Sigmoid colon (tissue), 7 donors: ENCODE data around the gene CACNA2D3. TPM values are rescaled to one million over a fixed set of nuclear protein-coding genes. Genes with fewer than 3 reads are reported as not detected.

Source experiments
- DNase-seq: peaks from one replicate; pipeline ENCODE4 v3.0.0-alpha.2; 2019
- H3K27ac ChIP-seq, 4 donors: fragments of 200-600 bp; sonication (generic); one replicate each; pipeline ENCODE4 v1.5.1; 2016 to 2019; ENCODE audit warnings: mild to moderate bottlenecking in 1 of 4
- H3K27me3 ChIP-seq, 3 donors: fragments of 200-600 bp; sonication (generic); one replicate each; pipeline ENCODE4 v1.5.1; 2019; ENCODE audit warnings: mild to moderate bottlenecking in 1 of 3
- H3K36me3 ChIP-seq, 4 donors: fragments of 200-600 bp; sonication (generic); one replicate each; pipeline ENCODE4 v1.5.1; 2016 to 2019
- H3K4me1 ChIP-seq, 4 donors: fragments of 200-600 bp; sonication (generic); one replicate each; pipeline ENCODE4 v1.5.1; 2017 to 2019
- H3K4me3 ChIP-seq, 4 donors: fragments of 200-600 bp; sonication (generic); one replicate each; pipeline ENCODE4 v1.5.1; 2017 to 2019; ENCODE audit warnings: mild to moderate bottlenecking in 2 of 4, moderate library complexity in 1 of 4
- H3K9me3 ChIP-seq, 4 donors: fragments of 200-600 bp in 3 of 4; sonication (generic) in 3 of 4; one replicate each; pipeline versions ENCODE4 v1.5.1 to v1.6.1; 2013 to 2019
- EP300 ChIP-seq, 4 donors: sonication (generic); formaldehyde crosslinking; IDR thresholded peaks; one replicate each; pipeline ENCODE4 v1.6.1; 2017; ENCODE audit warnings: antibody characterized with exemption in 4 of 4
- POLR2A ChIP-seq, 2 donors: fragments of 450-650 bp; IDR thresholded peaks; one replicate each; pipeline ENCODE4 v1.6.1; 2016; ENCODE audit warnings: antibody characterized with exemption in 2 of 2, mild to moderate bottlenecking in 2 of 2, moderate library complexity in 2 of 2
- POLR2AphosphoS5 ChIP-seq, 4 donors: sonication (generic); formaldehyde crosslinking; IDR thresholded peaks; one replicate each; pipeline ENCODE4 v1.6.1; 2017; ENCODE audit warnings: antibody characterized with exemption in 4 of 4
- WGBS, 2 donors: extraction: QIAGEN DNeasy Blood & Tissue Kit; methylation state at CpG; one replicate each; pipeline ENCODE4 v1.1.7; 2013; 5-methylcytosine and 5-hydroxymethylcytosine counted together
- intact Hi-C: fragments of 100-400 bp; cut with DNase I; formaldehyde crosslinking; loops from one replicate; pipeline ENCODE4 v1.15.1; 2023
- polyA plus RNA-seq, 3 donors: library from polyadenylated mRNA; stranded (reverse); fragments of 200-250 nt; gene quantifications; one replicate each; pipeline ENCODE4 v1.2.3, GENCODE V29; 2013
- total RNA-seq, 4 donors: library from RNA; depleted of rRNA; stranded (reverse); fragments of >200 nt; gene quantifications; one replicate each; pipeline ENCODE4 v1.1.0, GENCODE V29; 2016
- TF ChIP-seq, protein P1 (sequence below), 4 experiments: fragments of 450-650 bp in 3 of 4; fragments of 200-600 bp in 1 of 4; IDR thresholded peaks; one replicate each; pipeline ENCODE4 v1.5.1; 2016 to 2019; ENCODE audit warnings: antibody characterized with exemption in 4 of 4, mild to moderate bottlenecking in 3 of 4, moderate library complexity in 2 of 4
- donor health status: healthy with polysubstance abuse.
- donor health status: Bipolar disorder and iron deficiency.
- donor health status: healthy.

CACNA2D3 gene
- total and polyA plus RNA-seq, 7 donors, result 0.32 to 10.2 (median 4.8) TPM; not detected in 1

DNA sequence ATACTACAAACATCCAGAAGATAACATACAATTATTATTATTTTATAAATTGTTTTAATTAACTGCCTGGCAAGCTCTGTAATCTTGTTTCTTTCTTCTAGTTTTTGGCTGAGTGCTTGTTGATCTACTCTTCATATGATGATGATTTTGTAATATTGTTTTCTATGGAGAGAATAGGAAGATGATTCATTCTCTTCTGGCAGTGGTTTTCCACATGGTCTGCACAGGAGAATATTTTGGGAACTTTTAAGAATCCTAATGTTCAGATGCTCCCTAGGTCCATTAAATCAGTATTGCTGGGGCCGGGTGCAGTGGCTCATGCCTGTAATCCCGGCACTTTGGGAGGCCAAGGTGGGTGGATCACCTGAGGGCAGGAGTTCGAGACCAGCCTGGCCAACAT is 37.6 kb downstream of the CACNA2D3 start:
- H3K27ac ChIP-seq, result no peak overlapping the region
- peaks cover 0 to 15% (median 10%) of the 10 kb centered on the region in 4 donors for H3K4me1 ChIP-seq
- TF ChIP-seq, protein P1, sequence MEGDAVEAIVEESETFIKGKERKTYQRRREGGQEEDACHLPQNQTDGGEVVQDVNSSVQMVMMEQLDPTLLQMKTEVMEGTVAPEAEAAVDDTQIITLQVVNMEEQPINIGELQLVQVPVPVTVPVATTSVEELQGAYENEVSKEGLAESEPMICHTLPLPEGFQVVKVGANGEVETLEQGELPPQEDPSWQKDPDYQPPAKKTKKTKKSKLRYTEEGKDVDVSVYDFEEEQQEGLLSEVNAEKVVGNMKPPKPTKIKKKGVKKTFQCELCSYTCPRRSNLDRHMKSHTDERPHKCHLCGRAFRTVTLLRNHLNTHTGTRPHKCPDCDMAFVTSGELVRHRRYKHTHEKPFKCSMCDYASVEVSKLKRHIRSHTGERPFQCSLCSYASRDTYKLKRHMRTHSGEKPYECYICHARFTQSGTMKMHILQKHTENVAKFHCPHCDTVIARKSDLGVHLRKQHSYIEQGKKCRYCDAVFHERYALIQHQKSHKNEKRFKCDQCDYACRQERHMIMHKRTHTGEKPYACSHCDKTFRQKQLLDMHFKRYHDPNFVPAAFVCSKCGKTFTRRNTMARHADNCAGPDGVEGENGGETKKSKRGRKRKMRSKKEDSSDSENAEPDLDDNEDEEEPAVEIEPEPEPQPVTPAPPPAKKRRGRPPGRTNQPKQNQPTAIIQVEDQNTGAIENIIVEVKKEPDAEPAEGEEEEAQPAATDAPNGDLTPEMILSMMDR (IDR thresholded peaks at IDR 0.05), result no peak
- no peak for TF ChIP-seq EP300 (IDR thresholded peaks at IDR 0.05)
- no peak for TF ChIP-seq POLR2A (IDR thresholded peaks at IDR 0.05)
- TF ChIP-seq POLR2AphosphoS5 (IDR thresholded peaks at IDR 0.05), result no peak
- WGBS, 2 donors, result 59 to 82% methylated on average over 3 of the region's 3 CpGs
- H3K27me3 ChIP-seq, result no peaks in the 10 kb centered on the region
- H3K36me3 ChIP-seq, result no peaks in the 10 kb centered on the region
- intact Hi-C loops, result no loop called here
- no peaks in the 10 kb centered on the region for H3K9me3 ChIP-seq
- H3K4me3 ChIP-seq, result no peak overlapping the region
- DNase-seq, result no peak

- no peak overlapping the region for H3K27ac ChIP-seq
- H3K4me1 ChIP-seq, result peaks cover 0 to 8% (median 6%) of the 10 kb centered on the region in 4 donors
- intact Hi-C loops, result no loop called here
- DNase-seq, result no peak
- no peaks in the 10 kb centered on the region for H3K27me3 ChIP-seq
- 84 to 91% methylated on average over 9 of the region's 9 CpGs for WGBS, 2 donors
- H3K4me3 ChIP-seq, result no peak overlapping the region
- TF ChIP-seq POLR2A (IDR thresholded peaks at IDR 0.05) (no peak), EP300 (IDR thresholded peaks at IDR 0.05) (no peak), POLR2AphosphoS5 (IDR thresholded peaks at IDR 0.05) (no peak)
- TF ChIP-seq, protein P1 (IDR thresholded peaks at IDR 0.05), result no peak
- H3K9me3 ChIP-seq, result no peaks in the 10 kb centered on the region
- H3K36me3 ChIP-seq, result no peaks in the 10 kb centered on the region
Measured at GRCh38 chr3:54163441-54163840, 41.1 kb downstream of the CACNA2D3 start.

DNA sequence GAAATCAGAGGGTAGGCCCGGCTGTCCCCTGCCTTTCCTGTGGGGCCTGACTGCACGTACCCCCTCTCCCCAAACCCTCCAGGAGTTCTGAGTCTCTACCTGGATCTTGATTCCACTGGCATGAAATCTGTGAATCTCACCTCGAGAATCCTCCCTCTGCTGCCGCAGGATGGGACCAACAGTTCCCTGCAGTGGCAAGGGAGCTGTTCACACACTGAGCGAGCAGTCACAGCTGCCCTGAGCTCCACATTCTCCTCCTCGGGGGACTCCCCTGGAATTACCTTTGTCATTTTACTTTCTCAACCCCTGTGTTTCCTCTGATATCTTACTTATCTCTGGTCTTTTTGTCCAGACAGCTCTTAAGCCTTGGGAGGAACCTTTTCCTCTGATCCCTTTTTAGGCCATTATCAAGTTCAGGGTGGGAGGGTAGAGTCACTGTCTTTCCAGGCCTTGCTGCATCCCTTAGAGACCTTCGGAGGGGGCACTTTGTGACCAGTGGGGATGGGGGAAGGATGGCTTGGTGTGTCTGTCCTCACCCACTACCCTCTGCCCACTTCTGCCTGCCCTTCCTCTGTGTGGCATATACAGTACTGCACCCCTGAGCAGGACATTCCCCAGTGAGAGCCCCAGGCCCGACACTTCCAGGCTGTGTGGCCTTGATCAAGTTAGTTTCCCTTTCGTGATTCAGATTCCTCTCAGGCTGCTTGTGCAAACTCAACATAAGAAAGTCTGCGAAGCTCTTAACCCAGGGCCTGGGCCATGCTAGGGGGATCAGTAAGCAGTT is 42.0 kb downstream of the CACNA2D3 start:
- TF ChIP-seq, protein P1 (IDR thresholded peaks at IDR 0.05), result no peak
- no peak for TF ChIP-seq EP300 (IDR thresholded peaks at IDR 0.05)
- no peak for TF ChIP-seq POLR2A (IDR thresholded peaks at IDR 0.05)
- no peak for TF ChIP-seq POLR2AphosphoS5 (IDR thresholded peaks at IDR 0.05)
- intact Hi-C loops, result no loop called here
- Histone ChIP-seq H3K4me3 (no peak overlapping the region), H3K4me1 (no peaks in the 10 kb centered on the region), H3K27ac (no peak overlapping the region), H3K9me3 (no peaks in the 10 kb centered on the region), H3K27me3 (no peaks in the 10 kb centered on the region), H3K36me3 (no peaks in the 10 kb centered on the region)
- 71 to 75% methylated on average over 10 of the region's 10 CpGs for WGBS, 2 donors
- no peak for DNase-seq

DNA sequence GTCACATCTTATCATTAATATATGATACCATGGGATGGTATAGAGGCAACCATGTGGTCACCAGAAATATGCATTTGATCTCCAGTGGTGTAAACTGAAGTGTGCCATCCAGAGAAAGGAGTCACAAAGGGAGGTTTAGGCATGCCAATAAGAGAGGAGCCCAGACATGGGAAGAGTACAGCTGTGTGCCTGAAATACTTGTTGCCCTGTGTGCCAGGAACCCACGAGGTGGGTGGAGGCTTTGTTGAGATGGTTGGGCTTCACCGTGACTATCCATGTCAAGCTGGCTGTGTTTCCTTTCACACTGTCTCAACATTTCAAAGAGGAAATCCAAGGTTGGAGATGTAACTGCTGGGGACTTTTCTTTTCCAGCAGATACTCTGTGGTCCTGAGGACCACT is 43.5 kb downstream of the CACNA2D3 start:
- DNase-seq, result no peak
- TF ChIP-seq, protein P1 (IDR thresholded peaks at IDR 0.05), result no peak
- no peak for TF ChIP-seq POLR2A (IDR thresholded peaks at IDR 0.05)
- no peak for TF ChIP-seq EP300 (IDR thresholded peaks at IDR 0.05)
- no peak for TF ChIP-seq POLR2AphosphoS5 (IDR thresholded peaks at IDR 0.05)
- no peaks in the 10 kb centered on the region for H3K27me3 ChIP-seq
- WGBS, 2 donors, result 49% methylated on average over 2 of the region's 2 CpGs
- no peaks in the 10 kb centered on the region for H3K36me3 ChIP-seq
- no peak overlapping the region for H3K4me3 ChIP-seq
- H3K27ac ChIP-seq, result no peak overlapping the region
- intact Hi-C loops, result no loop called here
- H3K4me1 ChIP-seq, result no peaks in the 10 kb centered on the region
- no peaks in the 10 kb centered on the region for H3K9me3 ChIP-seq
